ENCODE measurements around the gene LRRC14B. TPM values are rescaled to one million over a fixed set of nuclear protein-coding genes. Genes with fewer than 3 reads are reported as not detected.

The LRRC14B gene
- total RNA-seq, 1 donor from 2014 or later, result not detected

DNA sequence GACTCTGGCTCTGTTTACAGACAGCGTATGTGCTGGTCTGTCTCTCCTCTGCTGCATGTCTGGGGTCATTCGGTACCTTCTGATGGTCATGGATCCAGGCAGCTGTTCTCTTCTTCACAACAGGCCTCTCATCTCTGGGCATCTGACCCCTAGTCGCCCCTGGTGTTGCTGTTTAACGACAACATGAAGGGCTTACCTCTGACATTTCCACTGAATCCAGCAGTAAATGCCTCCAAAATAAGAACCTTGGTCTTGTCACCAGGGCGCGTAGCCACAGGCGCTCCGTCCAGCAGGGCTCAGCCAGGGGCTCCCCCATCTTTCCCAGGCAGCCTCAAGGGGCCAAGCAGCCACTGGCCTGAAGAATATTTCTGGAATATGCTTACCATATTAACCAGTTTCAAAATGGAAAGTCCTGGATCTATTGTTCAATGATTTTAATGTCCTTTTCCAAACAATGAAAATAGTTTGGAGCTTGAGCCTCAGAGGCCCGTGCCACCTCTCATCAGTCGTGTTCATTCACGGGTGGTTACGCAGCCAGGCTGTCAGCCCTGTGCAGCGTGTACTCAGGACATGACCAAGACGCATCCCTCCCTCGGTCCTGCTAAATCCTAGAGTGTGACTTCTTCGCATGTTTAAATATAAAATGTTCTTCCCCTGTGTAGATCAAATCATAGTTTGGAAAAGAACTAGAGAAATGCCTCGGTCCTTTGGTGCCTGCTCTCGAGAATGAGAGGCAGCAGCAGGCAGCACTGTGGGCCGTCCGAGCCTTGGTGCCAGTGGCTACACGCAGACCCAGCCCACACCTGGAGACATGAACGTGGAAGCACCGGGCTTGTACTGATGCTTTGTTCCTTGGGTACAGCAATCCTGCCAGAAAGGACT, 30.1 kb upstream of the LRRC14B start:
- Histone ChIP-seq H3K4me3 (no peak overlapping the region), H3K27me3 (no peaks in the 10 kb centered on the region), H3K4me1 (no peaks in the 10 kb centered on the region), H3K36me3 (no peaks in the 10 kb centered on the region), H3K27ac (no peak overlapping the region), H3K9me3 (no peaks in the 10 kb centered on the region)
- TF ChIP-seq, protein P1, sequence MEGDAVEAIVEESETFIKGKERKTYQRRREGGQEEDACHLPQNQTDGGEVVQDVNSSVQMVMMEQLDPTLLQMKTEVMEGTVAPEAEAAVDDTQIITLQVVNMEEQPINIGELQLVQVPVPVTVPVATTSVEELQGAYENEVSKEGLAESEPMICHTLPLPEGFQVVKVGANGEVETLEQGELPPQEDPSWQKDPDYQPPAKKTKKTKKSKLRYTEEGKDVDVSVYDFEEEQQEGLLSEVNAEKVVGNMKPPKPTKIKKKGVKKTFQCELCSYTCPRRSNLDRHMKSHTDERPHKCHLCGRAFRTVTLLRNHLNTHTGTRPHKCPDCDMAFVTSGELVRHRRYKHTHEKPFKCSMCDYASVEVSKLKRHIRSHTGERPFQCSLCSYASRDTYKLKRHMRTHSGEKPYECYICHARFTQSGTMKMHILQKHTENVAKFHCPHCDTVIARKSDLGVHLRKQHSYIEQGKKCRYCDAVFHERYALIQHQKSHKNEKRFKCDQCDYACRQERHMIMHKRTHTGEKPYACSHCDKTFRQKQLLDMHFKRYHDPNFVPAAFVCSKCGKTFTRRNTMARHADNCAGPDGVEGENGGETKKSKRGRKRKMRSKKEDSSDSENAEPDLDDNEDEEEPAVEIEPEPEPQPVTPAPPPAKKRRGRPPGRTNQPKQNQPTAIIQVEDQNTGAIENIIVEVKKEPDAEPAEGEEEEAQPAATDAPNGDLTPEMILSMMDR (IDR thresholded peaks at IDR 0.05), result no peak
- TF ChIP-seq POLR2A (IDR thresholded peaks at IDR 0.05), result no peak
- TF ChIP-seq POLR2AphosphoS5 (IDR thresholded peaks at IDR 0.05; ENCODE audit: insufficient read depth in 1 of 2, low read depth in 1 of 2), result no peak
- no peak for DNase-seq (ENCODE audit: extremely low spot score in 2 of 2)
- intact Hi-C loops (cut with DNase I), result no loop called here

DNA sequence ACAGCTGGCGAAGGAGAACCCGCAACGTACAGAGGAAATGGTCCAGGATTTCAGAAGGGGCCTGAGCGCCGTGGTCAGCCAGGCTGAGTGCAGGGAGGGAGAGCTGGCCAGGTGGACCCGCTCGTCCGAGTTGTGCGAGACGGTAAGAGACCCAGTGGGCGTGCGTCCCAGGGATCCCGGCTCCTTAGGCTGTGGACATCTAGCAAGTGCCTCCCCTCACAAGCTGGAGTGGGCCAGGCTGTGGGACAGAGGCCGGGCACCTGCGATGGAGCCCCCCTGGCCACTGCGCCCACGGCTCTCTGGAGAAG, 29.5 kb upstream of the LRRC14B start:
- TF ChIP-seq, protein P1 (IDR thresholded peaks at IDR 0.05), result no peak
- no peak for TF ChIP-seq POLR2A (IDR thresholded peaks at IDR 0.05)
- TF ChIP-seq POLR2AphosphoS5 (IDR thresholded peaks at IDR 0.05; ENCODE audit: insufficient read depth in 1 of 2, low read depth in 1 of 2), result no peak
- H3K9me3 ChIP-seq, result no peaks in the 10 kb centered on the region
- H3K27me3 ChIP-seq, result no peaks in the 10 kb centered on the region
- no peaks in the 10 kb centered on the region for H3K4me1 ChIP-seq
- intact Hi-C loops (cut with DNase I), result no loop called here
- H3K27ac ChIP-seq, result no peak overlapping the region
- no peak for DNase-seq (ENCODE audit: extremely low spot score in 2 of 2)
- no peaks in the 10 kb centered on the region for H3K36me3 ChIP-seq
- H3K4me3 ChIP-seq, result no peak overlapping the region

DNA sequence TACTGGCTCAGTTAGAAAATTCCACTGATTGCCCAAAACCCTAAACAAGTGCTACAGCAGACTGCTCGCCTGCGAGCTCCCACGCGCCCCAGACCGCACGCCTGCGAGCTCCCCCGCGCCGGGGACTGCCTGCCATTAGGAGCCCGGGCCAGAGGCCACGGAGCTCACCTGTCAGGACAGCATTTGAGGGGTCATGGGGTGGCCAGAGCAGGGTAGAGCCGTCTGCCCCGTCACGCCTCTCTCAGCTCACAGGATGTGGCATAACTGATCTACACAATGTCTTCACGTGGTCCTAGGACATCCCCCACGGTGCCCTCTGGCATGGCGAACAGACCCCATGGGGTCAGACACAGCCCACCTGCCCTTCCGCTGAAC, 29.1 kb upstream of the LRRC14B start:
- H3K27ac ChIP-seq, result no peak overlapping the region
- DNase-seq (ENCODE audit: extremely low spot score in 2 of 2), result no peak
- no peaks in the 10 kb centered on the region for H3K36me3 ChIP-seq
- no peak for TF ChIP-seq POLR2AphosphoS5 (IDR thresholded peaks at IDR 0.05; ENCODE audit: insufficient read depth in 1 of 2, low read depth in 1 of 2)
- TF ChIP-seq POLR2A (IDR thresholded peaks at IDR 0.05), result no peak
- TF ChIP-seq, protein P1 (IDR thresholded peaks at IDR 0.05), result no peak
- intact Hi-C loops (cut with DNase I), result no loop called here
- H3K4me3 ChIP-seq, result no peak overlapping the region
- no peaks in the 10 kb centered on the region for H3K9me3 ChIP-seq
- no peaks in the 10 kb centered on the region for H3K4me1 ChIP-seq
- no peaks in the 10 kb centered on the region for H3K27me3 ChIP-seq

DNA sequence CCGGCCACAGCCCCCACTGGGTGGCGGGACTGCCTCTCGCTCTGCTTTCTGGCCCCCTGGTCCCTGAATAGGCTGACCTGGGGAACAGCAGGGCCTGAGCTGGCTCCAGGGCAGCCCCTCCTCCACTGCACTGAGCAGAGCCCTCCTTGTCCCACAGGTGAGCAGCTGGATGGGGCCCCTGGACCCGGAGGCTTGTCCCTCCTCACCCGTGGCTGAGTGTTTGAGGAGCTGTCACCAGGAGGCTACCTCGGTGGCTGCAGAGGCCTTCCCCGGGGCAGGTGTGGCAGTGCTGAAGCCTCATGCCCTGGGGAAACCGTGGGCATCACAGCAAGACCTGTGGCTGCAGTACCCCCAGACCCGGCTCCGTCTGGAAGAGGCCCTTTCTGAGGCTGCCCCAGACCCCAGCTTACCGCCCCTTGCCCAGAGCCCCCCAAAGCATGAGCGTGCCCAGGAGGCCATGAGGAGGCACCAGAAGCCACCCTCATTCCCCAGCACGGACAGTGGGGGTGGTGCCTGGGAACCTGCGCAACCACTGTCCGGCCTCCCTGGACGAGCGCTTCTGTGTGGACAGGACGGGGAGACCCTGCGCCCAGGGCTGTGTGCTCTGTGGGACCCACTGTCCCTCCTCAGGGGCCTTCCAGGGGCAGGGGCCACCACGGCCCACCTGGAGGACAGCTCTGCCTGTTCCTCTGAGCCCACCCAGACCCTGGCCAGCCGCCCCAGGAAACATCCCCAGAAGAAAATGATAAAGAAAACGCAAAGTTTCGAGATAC, 28.5 kb upstream of the LRRC14B start:
- H3K4me3 ChIP-seq, result no peak overlapping the region
- no peak for DNase-seq (ENCODE audit: extremely low spot score in 2 of 2)
- H3K4me1 ChIP-seq, result no peaks in the 10 kb centered on the region
- TF ChIP-seq POLR2A (IDR thresholded peaks at IDR 0.05) (no peak), POLR2AphosphoS5 (IDR thresholded peaks at IDR 0.05; ENCODE audit: insufficient read depth in 1 of 2, low read depth in 1 of 2) (no peak)
- TF ChIP-seq, protein P1 (IDR thresholded peaks at IDR 0.05), result no peak
- no peaks in the 10 kb centered on the region for H3K27me3 ChIP-seq
- intact Hi-C loops (cut with DNase I), result no loop called here
- H3K27ac ChIP-seq, result no peak overlapping the region
- no peaks in the 10 kb centered on the region for H3K9me3 ChIP-seq
- no peaks in the 10 kb centered on the region for H3K36me3 ChIP-seq

DNA sequence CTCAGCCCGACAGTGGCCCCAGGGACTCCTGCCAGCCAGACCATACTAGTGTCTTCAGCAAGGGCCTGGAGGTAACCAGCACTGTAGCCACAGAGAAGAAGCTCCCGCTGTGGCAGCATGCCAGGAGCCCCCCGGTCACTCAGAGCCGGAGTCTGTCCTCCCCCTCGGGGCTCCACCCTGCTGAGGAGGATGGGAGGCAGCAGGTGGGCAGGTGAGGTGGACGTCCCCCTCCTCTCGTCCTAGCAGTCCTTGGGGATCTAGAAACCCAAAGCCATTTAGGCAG, 28.0 kb upstream of the LRRC14B start:
- Histone ChIP-seq H3K4me3 (no peak overlapping the region), H3K27ac (no peak overlapping the region), H3K9me3 (no peaks in the 10 kb centered on the region), H3K4me1 (no peaks in the 10 kb centered on the region), H3K36me3 (no peaks in the 10 kb centered on the region), H3K27me3 (no peaks in the 10 kb centered on the region)
- DNase-seq (ENCODE audit: extremely low spot score in 2 of 2), result no peak
- intact Hi-C loops (cut with DNase I), result no loop called here
- TF ChIP-seq POLR2A (IDR thresholded peaks at IDR 0.05), result no peak
- TF ChIP-seq POLR2AphosphoS5 (IDR thresholded peaks at IDR 0.05; ENCODE audit: insufficient read depth in 1 of 2, low read depth in 1 of 2), result no peak
- TF ChIP-seq, protein P1 (IDR thresholded peaks at IDR 0.05), result no peak

Data from vagina (tissue), 2 donors.